GM13976 (cell line): ENCODE results near the gene GAB2.

Experiments
- DNase-seq: peaks from one replicate; pipeline ENCODE4 v3.0.0; 2012; ENCODE audit warnings: low spot score
- CTCF ChIP-seq: IDR thresholded peaks from 2 replicates; pipeline ENCODE4 v1.5.1; 2012; ENCODE audit warnings: borderline replicate concordance, mild to moderate bottlenecking; ENCODE audit not compliant: insufficient read depth; ENCODE audit errors: extremely low read depth, missing control alignments, control extremely low read depth
- in situ Hi-C: fragments of 300-500 bp; cut with MboI; formaldehyde crosslinking; loops from one replicate; pipeline ENCODE4 v1.12.0; 2022; ENCODE audit warnings: low sequenced_read_pairs, mixed read lengths, inconsistent platforms; ENCODE audit not compliant: unreplicated experiment

GAB2 gene

DNA sequence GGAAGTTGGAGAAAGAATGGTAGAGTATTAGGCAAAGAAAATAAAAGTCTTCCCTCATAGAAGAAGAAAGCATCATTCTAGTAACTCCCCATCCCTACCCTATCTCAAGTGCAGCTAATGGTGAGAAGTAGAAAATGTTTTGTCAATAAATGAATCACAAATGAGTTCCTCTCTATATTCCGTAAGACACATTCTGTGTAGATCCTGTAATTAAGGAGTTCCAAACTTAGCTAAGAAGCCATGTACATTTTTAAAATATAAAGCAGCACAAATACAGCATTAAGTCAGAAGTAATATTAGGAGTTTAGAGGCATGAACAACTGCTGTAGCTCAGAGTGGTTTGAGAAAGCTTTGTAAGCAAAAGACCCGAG, 80.1 kb downstream of the GAB2 start:
- no peak for TF ChIP-seq CTCF
- no peak for DNase-seq
- in situ Hi-C loops = no loop called here

DNA sequence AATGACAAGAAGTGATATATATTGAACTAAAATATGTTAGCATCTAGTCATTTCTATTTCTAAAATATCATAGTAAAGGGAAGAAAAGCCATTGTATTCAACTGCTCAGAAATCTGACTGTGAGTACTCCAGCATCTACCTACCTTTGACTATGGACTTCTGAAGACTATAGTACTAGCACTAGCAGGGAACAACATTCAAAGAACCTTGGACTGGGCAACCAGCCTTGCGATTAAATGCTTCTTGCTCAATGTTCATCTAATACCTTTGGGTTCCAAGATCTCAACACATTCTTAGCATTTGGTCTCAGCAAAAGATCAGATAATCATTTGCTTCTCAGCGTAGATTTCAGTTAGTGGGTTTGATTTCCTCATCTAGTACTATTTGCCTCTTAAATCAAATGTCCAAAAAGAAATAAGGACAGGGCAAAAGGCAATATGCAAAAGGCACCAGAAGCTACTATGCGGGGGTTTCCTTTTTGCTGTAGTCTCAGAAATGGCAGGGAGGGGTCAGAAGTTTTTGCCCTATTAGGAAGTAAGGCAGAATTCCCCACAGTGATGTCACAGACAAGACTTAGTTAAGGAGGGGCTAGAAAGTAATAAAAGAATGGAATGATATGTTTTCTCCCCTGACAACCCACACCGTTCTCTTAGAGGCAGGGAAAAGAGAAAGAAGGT, 80.6 kb downstream of the GAB2 start:
- DNase-seq = no peak

DNA sequence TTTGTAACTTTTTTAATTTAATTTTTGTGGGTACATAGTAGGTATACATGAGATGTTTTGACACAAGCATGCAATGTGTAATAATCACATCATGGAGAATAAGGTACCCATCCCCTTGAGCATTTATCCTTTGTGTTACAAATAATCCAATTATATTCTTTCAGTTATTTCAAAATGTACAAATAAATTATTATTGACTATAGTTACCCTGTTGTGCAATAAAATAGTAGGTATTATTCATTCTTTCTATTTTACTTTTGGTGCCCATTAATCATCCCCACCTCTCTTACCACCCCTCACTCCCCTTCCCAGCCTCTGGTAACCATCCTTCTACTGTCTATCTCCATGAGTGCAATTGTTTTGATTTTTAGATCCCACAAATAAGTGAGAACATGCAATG, 83.5 kb downstream of the GAB2 start:
- no peak for TF ChIP-seq CTCF
- in situ Hi-C loops = no loop called here
- DNase-seq = no peak

More for the DNA sequence above, 80.6 kb downstream of the GAB2 start:
- TF ChIP-seq CTCF = no peak
- in situ Hi-C loops = no loop called here

DNA sequence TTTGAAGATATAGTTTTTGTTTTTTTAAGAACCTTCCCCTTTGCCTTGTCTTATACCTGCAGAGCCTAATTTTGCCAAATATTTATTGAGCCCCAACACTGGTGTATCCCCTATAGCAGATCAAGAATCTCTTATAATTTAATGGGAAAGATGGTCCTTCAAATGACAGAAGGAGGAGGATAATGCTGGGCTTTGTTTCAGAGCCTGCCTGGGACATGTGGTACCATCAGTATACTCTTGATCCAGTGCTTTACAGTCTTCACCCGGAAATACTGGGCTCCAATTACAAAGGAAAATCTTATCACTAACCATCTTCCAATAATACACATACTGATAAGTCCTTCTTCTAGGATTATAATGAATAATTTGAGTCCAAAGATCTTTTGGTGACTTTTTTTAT, 84.7 kb downstream of the GAB2 start:
- in situ Hi-C loops = no loop called here
- DNase-seq = no peak
- TF ChIP-seq CTCF = no peak

- in situ Hi-C loops = no loop called here
- TF ChIP-seq CTCF = no peak
- DNase-seq = no peak
Observed at GRCh38 chr11:78332174-78332866, 85.3 kb downstream of the GAB2 start.

GRCh38 chr11:78331711-78332110, 85.9 kb downstream of the GAB2 start:
- no peak for DNase-seq
- no peak for TF ChIP-seq CTCF

More at GRCh38 chr11:78331711-78332110, 85.9 kb downstream of the GAB2 start:
- in situ Hi-C loops = no loop called here
